ENCODE measurements around the gene POLR3B. TPM values are rescaled to one million over a fixed set of nuclear protein-coding genes. Genes with fewer than 3 reads are reported as not detected.

POLR3B gene
- total RNA-seq, 2 donors from 2014 or later, result 3.0 to 8.7 TPM

GRCh38 chr12:106415134-106415533 lies 57.6 kb downstream of the POLR3B start:
- no peak for ATAC-seq (replicated peaks)
- Mint-ChIP-seq H3K9me3 (no peaks in the 10 kb centered on the region), H3K4me3 (no peak overlapping the region), H3K27ac (no peak overlapping the region), H3K4me1 (no peaks in the 10 kb centered on the region), H3K27me3 (no peaks in the 10 kb centered on the region), H3K36me3 (ENCODE audit: low read depth) (peaks cover 64% of the 10 kb centered on the region)

- H3K27ac Mint-ChIP-seq, result no peak overlapping the region
- H3K36me3 Mint-ChIP-seq (ENCODE audit: low read depth), result peaks cover 56% of the 10 kb centered on the region
- no peaks in the 10 kb centered on the region for H3K9me3 Mint-ChIP-seq
- no peak for ATAC-seq (replicated peaks)
- no peaks in the 10 kb centered on the region for H3K4me1 Mint-ChIP-seq
- no peak overlapping the region for H3K4me3 Mint-ChIP-seq
- H3K27me3 Mint-ChIP-seq, result no peaks in the 10 kb centered on the region
Measured at GRCh38 chr12:106416273-106416672, 58.7 kb downstream of the POLR3B start.

- Mint-ChIP-seq H3K9me3 (no peaks in the 10 kb centered on the region), H3K27ac (no peak overlapping the region), H3K4me1 (no peaks in the 10 kb centered on the region), H3K36me3 (ENCODE audit: low read depth) (peaks cover 39% of the 10 kb centered on the region), H3K4me3 (no peak overlapping the region), H3K27me3 (no peaks in the 10 kb centered on the region)
- ATAC-seq (replicated peaks), result no peak
Measured at GRCh38 chr12:106417926-106418910, 60.7 kb downstream of the POLR3B start.

- no peak overlapping the region for H3K4me3 Mint-ChIP-seq
- ATAC-seq (replicated peaks), result no peak
- no peaks in the 10 kb centered on the region for H3K9me3 Mint-ChIP-seq
- H3K4me1 Mint-ChIP-seq, result no peaks in the 10 kb centered on the region
- H3K27me3 Mint-ChIP-seq, result no peaks in the 10 kb centered on the region
- no peak overlapping the region for H3K27ac Mint-ChIP-seq
- H3K36me3 Mint-ChIP-seq (ENCODE audit: low read depth), result peaks cover 31% of the 10 kb centered on the region
Measured at GRCh38 chr12:106418970-106419369, 61.4 kb downstream of the POLR3B start.

- H3K27ac Mint-ChIP-seq, result no peak overlapping the region
- H3K9me3 Mint-ChIP-seq, result no peaks in the 10 kb centered on the region
- no peak for ATAC-seq (replicated peaks)
- no peaks in the 10 kb centered on the region for H3K4me1 Mint-ChIP-seq
- no peak overlapping the region for H3K4me3 Mint-ChIP-seq
- H3K36me3 Mint-ChIP-seq (ENCODE audit: low read depth), result peaks cover 18% of the 10 kb centered on the region
- H3K27me3 Mint-ChIP-seq, result no peaks in the 10 kb centered on the region
Measured at GRCh38 chr12:106423291-106423690, 65.7 kb downstream of the POLR3B start.

GRCh38 chr12:106425061-106425702 lies 67.6 kb downstream of the POLR3B start:
- no peak overlapping the region for H3K4me3 Mint-ChIP-seq
- no peak overlapping the region for H3K27ac Mint-ChIP-seq
- peaks cover 31% of the 10 kb centered on the region for H3K36me3 Mint-ChIP-seq (ENCODE audit: low read depth)
- ATAC-seq (replicated peaks), result no peak
- no peaks in the 10 kb centered on the region for H3K9me3 Mint-ChIP-seq
- H3K27me3 Mint-ChIP-seq, result no peaks in the 10 kb centered on the region
- H3K4me1 Mint-ChIP-seq, result no peaks in the 10 kb centered on the region

GRCh38 chr12:106427917-106428316 lies 70.4 kb downstream of the POLR3B start:
- H3K36me3 Mint-ChIP-seq (ENCODE audit: low read depth), result peaks cover 35% of the 10 kb centered on the region
- H3K4me1 Mint-ChIP-seq, result no peaks in the 10 kb centered on the region
- no peak for ATAC-seq (replicated peaks)
- no peak overlapping the region for H3K27ac Mint-ChIP-seq
- no peaks in the 10 kb centered on the region for H3K27me3 Mint-ChIP-seq
- no peaks in the 10 kb centered on the region for H3K9me3 Mint-ChIP-seq
- no peak overlapping the region for H3K4me3 Mint-ChIP-seq

- Mint-ChIP-seq H3K4me1 (no peaks in the 10 kb centered on the region), H3K36me3 (ENCODE audit: low read depth) (peaks cover 36% of the 10 kb centered on the region), H3K9me3 (no peaks in the 10 kb centered on the region), H3K27me3 (no peaks in the 10 kb centered on the region), H3K4me3 (no peak overlapping the region), H3K27ac (no peak overlapping the region)
- no peak for ATAC-seq (replicated peaks)
Measured at GRCh38 chr12:106428384-106428783, 70.8 kb downstream of the POLR3B start.

- no peak overlapping the region for H3K27ac Mint-ChIP-seq
- no peaks in the 10 kb centered on the region for H3K4me1 Mint-ChIP-seq
- no peaks in the 10 kb centered on the region for H3K27me3 Mint-ChIP-seq
- peaks cover 43% of the 10 kb centered on the region for H3K36me3 Mint-ChIP-seq (ENCODE audit: low read depth)
- H3K4me3 Mint-ChIP-seq, result no peak overlapping the region
- ATAC-seq (replicated peaks), result no peak
- no peaks in the 10 kb centered on the region for H3K9me3 Mint-ChIP-seq
Measured at GRCh38 chr12:106429043-106429552, 71.5 kb downstream of the POLR3B start.

- Mint-ChIP-seq H3K27me3 (no peaks in the 10 kb centered on the region), H3K4me3 (no peak overlapping the region), H3K4me1 (no peaks in the 10 kb centered on the region), H3K27ac (no peak overlapping the region), H3K9me3 (no peaks in the 10 kb centered on the region), H3K36me3 (ENCODE audit: low read depth) (peaks cover 49% of the 10 kb centered on the region)
- no peak for ATAC-seq (replicated peaks)
Measured at GRCh38 chr12:106429636-106430035, 72.1 kb downstream of the POLR3B start.

GRCh38 chr12:106431839-106432411 lies 74.4 kb downstream of the POLR3B start:
- peaks cover 62% of the 10 kb centered on the region for H3K36me3 Mint-ChIP-seq (ENCODE audit: low read depth)
- H3K9me3 Mint-ChIP-seq, result no peaks in the 10 kb centered on the region
- no peak overlapping the region for H3K27ac Mint-ChIP-seq
- H3K27me3 Mint-ChIP-seq, result no peaks in the 10 kb centered on the region
- ATAC-seq (replicated peaks), result no peak
- no peak overlapping the region for H3K4me3 Mint-ChIP-seq
- no peaks in the 10 kb centered on the region for H3K4me1 Mint-ChIP-seq

- Mint-ChIP-seq H3K4me3 (no peak overlapping the region), H3K27ac (no peak overlapping the region), H3K36me3 (ENCODE audit: low read depth) (peaks cover 63% of the 10 kb centered on the region), H3K4me1 (no peaks in the 10 kb centered on the region), H3K9me3 (no peaks in the 10 kb centered on the region), H3K27me3 (no peaks in the 10 kb centered on the region)
- no peak for ATAC-seq (replicated peaks)
Measured at GRCh38 chr12:106433055-106433454, 75.5 kb downstream of the POLR3B start.

GRCh38 chr12:106434526-106434925 lies 77.0 kb downstream of the POLR3B start:
- no peak overlapping the region for H3K27ac Mint-ChIP-seq
- peaks cover 66% of the 10 kb centered on the region for H3K36me3 Mint-ChIP-seq (ENCODE audit: low read depth)
- no peaks in the 10 kb centered on the region for H3K27me3 Mint-ChIP-seq
- H3K4me1 Mint-ChIP-seq, result no peaks in the 10 kb centered on the region
- no peaks in the 10 kb centered on the region for H3K9me3 Mint-ChIP-seq
- H3K4me3 Mint-ChIP-seq, result no peak overlapping the region
- ATAC-seq (replicated peaks), result no peak

- H3K27me3 Mint-ChIP-seq, result no peaks in the 10 kb centered on the region
- ATAC-seq (replicated peaks), result no peak
Measured at GRCh38 chr12:106436164-106436563, 78.6 kb downstream of the POLR3B start.

More at GRCh38 chr12:106436164-106436563, 78.6 kb downstream of the POLR3B start:
- Mint-ChIP-seq H3K4me3 (no peak overlapping the region), H3K4me1 (no peaks in the 10 kb centered on the region), H3K9me3 (no peaks in the 10 kb centered on the region), H3K36me3 (ENCODE audit: low read depth) (peaks cover 63% of the 10 kb centered on the region), H3K27ac (no peak overlapping the region)
